Stimulated activated naive CD8-positive, alpha-beta T cell treated with anti-CD3 and anti-CD28 coated beads, Interleukin-15, Interleukin-2, amounts not matched to agents 100 ng/mL and 50 ng/mL, for 24 hours (primary cell): ENCODE results near the gene CREB3L2.
A peak's percentile ranks its signal among the peaks of the same experiment; 100 is the strongest.
"Not testable (repeated sequence)": the region's sequence is repeated elsewhere in the genome, so short reads cannot be mapped to it uniquely, and the experiment has no call there.

Source experiments
- H3K27ac Mint-ChIP-seq: one replicate; pipeline ENCODE4 v1.8.0; 2021; ENCODE audit warnings: mild to moderate bottlenecking, mixed read lengths
- H3K27me3 Mint-ChIP-seq: one replicate; pipeline ENCODE4 v1.8.0; 2021; ENCODE audit warnings: mixed read lengths
- H3K36me3 Mint-ChIP-seq: one replicate; pipeline ENCODE4 v1.8.0; 2021; ENCODE audit warnings: low read depth, mixed read lengths
- H3K4me1 Mint-ChIP-seq: one replicate; pipeline ENCODE4 v1.8.0; 2021; ENCODE audit warnings: low read depth, mixed read lengths
- H3K4me3 Mint-ChIP-seq: one replicate; pipeline ENCODE4 v1.8.0; 2021; ENCODE audit warnings: mild to moderate bottlenecking, mixed read lengths
- H3K9me3 Mint-ChIP-seq: one replicate; pipeline ENCODE4 v1.8.0; 2021; ENCODE audit warnings: mixed read lengths

The CREB3L2 gene

DNA sequence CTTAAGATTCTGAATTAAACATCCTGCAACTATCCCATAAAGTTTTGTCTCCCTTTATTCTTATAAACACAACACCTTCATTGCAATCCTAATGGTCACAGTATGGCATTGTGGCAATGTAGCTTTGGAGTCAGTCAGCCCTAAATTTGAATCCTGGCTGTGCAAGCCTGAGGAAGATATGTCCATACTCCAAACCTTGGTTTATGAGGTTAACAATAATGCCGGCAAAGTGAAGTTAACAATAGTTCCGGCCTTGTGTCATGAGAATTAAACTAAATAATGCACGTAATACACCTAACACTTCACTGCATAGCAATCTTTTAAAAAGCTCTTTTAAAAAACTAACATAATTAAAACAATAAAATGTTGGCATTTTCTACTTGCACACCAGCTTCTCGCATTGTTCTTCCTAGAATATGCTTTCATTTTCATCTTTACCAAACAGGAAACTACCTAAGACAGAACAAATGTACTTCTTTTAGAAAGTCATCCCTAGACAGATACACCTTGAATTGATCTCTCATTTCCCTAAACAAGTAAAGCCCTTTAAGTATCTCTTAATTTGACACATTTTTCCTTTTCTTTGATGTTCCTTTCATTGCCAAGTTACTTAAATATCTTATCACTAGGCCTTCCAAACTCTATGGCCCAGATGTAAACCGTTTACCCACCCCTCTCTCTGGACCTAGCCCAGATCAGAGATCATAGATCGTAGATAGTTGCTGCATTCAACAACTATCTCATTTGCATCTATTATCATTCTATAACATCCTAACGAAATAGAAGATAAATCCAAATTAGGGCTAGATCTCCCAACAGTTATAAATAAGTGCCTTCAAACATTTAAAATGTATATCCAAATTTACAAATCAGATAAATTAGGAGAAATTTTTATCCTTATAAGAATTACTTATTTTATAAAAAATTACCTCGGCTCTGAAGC, 66.7 kb downstream of the CREB3L2 start:
- Mint-ChIP-seq H3K27ac (peak overlapping the region; percentile 79), H3K4me3 (peak overlapping the region; percentile 67), H3K4me1 (peaks cover 39% of the 10 kb centered on the region), H3K27me3 (no peaks in the 10 kb centered on the region), H3K9me3 (no peaks in the 10 kb centered on the region), H3K36me3 (peaks cover 8% of the 10 kb centered on the region)

DNA sequence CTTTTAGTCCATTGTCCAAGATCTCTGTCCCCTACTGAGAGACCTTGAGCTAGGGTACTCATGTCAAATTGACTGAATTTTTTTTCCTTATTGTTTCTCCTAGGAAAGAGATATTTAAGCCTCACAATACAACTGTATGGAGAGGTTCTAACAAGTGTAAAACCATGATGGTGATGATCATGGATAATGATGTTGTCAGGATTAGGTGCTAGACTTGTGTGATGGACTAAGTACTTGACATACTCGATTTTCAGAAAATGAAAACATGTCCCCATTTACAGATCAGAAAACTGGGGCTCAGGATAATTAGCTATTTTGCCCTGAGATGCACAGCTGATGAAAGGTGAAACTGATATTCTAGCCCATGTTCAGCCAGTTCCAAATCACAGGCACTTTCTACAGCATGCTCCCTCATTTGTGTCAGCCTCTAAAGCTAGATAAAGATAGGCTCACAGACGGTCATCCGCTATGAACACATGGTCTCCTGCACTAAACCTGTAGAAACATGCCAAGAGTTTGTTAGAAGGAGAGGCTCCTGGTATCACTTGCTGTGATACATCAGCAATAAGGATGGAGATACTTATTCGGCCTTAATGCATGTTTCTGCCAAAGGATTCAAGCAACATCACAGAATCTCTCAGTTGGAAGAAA, 67.6 kb downstream of the CREB3L2 start:
- Mint-ChIP-seq H3K4me1 (peaks cover 39% of the 10 kb centered on the region), H3K4me3 (peak overlapping the region; percentile 64), H3K27ac (peak overlapping the region; percentile 79), H3K9me3 (no peaks in the 10 kb centered on the region), H3K36me3 (peaks cover 8% of the 10 kb centered on the region), H3K27me3 (no peaks in the 10 kb centered on the region)

DNA sequence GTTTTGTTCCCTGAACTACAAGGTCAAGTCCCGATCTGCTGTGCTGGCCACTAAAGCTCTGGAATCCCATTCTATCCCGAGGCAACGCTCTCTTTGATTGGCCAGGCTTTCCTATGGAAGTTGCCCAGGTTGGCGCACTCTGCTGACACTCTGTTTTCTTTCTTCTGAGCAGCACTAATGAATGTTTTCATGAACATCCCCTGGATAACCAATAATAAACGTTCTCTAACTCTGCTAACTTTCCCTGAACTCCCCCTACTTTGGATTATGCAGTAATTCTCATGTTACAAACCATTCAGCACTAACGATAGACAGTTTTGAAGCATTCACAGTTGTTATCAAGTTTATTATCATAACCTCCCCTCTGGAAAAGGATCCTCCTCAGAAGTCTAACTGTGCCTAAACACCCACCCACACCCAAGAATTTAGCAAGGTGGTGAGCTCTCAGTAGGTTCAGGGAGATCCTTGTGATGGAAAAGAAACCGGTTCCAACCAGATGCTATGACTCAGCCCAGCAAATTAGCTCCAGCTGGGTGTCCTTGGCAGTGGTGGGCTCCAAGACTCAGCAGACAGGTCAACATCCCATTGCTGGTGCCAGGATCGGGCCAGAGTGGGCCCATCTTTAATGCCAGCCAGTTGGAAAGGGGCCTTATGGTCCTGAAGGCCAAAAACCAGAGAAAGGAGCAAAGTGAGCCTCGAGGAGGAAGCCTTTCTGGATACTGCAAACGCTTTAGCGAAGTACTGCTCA, 68.4 kb downstream of the CREB3L2 start:
- no peaks in the 10 kb centered on the region for H3K27me3 Mint-ChIP-seq
- peaks cover 8% of the 10 kb centered on the region for H3K36me3 Mint-ChIP-seq
- peaks cover 39% of the 10 kb centered on the region for H3K4me1 Mint-ChIP-seq
- H3K4me3 Mint-ChIP-seq, result no peak overlapping the region
- H3K9me3 Mint-ChIP-seq, result no peaks in the 10 kb centered on the region
- H3K27ac Mint-ChIP-seq, result no peak overlapping the region

DNA sequence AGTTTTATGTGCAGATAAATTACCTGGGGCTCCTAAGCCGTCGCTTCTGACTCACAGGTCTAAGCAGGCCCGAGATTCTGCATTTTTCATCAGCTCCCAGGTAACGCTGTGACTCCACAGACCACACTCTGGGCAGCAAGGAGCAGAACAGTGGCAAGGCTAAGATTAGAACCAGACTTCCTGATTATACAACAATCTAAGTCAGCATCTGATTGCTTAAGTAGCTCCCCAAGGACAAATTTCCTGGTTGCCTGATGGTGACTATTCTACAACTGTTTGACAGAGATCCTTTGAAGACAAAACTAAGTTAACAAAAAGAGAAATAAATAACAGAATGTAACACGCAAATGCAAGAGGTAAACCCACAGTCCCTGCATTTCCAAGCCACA, 69.0 kb downstream of the CREB3L2 start:
- H3K36me3 Mint-ChIP-seq, result peaks cover 11% of the 10 kb centered on the region
- peaks cover 39% of the 10 kb centered on the region for H3K4me1 Mint-ChIP-seq
- no peaks in the 10 kb centered on the region for H3K27me3 Mint-ChIP-seq
- H3K27ac Mint-ChIP-seq, result no peak overlapping the region
- H3K9me3 Mint-ChIP-seq, result no peaks in the 10 kb centered on the region
- H3K4me3 Mint-ChIP-seq, result no peak overlapping the region

DNA sequence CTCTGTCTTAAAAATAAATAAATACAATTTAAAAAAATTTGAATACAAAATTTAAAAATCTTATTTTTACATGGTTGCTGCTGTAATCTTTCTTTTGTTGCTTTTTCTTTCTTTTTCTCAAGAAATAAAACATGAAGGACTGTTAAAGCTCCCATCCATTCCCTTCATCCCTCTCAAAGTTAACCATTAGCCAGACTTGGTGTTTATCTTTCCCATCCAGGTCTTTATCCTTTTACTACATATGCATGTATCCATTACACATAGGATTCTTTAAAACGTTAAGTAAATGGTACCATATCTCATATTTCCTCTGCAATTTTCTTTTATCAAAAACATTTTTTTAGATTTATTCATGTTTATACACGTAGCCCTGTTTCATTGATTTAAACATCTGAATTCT, 70.1 kb downstream of the CREB3L2 start:
- peaks cover 39% of the 10 kb centered on the region for H3K4me1 Mint-ChIP-seq
- no peaks in the 10 kb centered on the region for H3K27me3 Mint-ChIP-seq
- no peak overlapping the region for H3K27ac Mint-ChIP-seq
- peaks cover 20% of the 10 kb centered on the region for H3K36me3 Mint-ChIP-seq
- H3K4me3 Mint-ChIP-seq, result no peak overlapping the region
- H3K9me3 Mint-ChIP-seq, result no peaks in the 10 kb centered on the region

DNA sequence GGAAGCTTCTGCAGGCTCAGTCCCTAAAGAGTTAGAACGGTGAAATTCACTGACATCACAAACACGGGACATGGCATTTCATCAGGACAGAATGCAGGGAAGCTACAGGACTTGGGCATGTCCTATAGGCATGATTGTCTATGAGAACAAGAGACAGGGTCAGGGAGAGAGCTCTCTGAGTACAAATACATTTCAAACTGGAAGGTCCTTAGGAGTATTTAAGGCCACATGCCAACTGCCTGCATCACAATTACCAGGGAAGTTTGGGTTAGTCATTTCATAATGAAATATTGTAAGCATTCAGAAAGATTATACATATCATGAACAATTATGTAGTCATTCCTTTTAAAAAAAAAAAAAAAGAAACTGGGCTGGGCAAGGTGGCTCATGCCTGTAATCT, 71.3 kb downstream of the CREB3L2 start:
- H3K9me3 Mint-ChIP-seq, result no peaks in the 10 kb centered on the region
- H3K4me3 Mint-ChIP-seq, result no peak overlapping the region
- H3K4me1 Mint-ChIP-seq, result peaks cover 28% of the 10 kb centered on the region
- no peaks in the 10 kb centered on the region for H3K27me3 Mint-ChIP-seq
- H3K36me3 Mint-ChIP-seq, result peaks cover 33% of the 10 kb centered on the region
- H3K27ac Mint-ChIP-seq, result no peak overlapping the region

DNA sequence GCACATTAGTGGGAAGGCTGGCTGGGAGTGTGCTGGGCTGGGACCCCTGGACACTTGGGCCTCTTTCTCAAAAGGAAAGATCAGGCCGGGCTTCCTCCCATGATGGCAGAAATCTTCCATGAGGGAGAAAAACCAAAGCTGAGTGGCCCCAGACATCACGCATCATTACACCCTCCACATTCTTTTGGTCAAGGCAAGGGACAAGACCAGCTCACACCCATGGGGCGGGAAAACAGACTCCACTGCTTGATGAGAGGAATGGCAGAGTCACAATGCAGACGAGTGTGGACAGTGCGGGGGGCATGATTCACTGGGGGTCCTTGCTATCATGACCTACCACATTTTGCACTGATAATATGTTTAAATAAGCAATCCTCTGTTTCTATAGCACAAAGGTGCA, 73.3 kb downstream of the CREB3L2 start:
- no peak overlapping the region for H3K27ac Mint-ChIP-seq
- no peaks in the 10 kb centered on the region for H3K9me3 Mint-ChIP-seq
- H3K4me1 Mint-ChIP-seq, result peaks cover 16% of the 10 kb centered on the region
- no peaks in the 10 kb centered on the region for H3K27me3 Mint-ChIP-seq
- peaks cover 49% of the 10 kb centered on the region for H3K36me3 Mint-ChIP-seq
- H3K4me3 Mint-ChIP-seq, result no peak overlapping the region

DNA sequence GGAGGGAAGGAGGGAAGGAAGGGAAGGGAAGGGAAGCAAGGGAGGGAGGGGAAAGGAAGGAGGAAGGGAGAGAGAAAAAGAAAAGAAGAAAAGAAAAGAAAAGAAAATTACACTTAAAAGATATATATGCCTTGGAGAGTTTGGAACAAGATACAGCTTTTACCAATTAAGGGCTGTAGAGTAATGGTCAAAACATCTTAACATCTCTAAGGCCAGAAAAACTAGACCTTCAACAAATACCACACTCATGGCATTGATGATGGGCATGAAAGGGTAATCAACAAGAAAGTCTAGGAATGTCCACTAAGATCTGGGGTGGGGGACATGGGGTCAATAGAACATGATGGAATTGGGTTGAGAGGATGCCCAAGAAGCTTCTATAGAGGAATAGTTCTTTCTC, 74.5 kb downstream of the CREB3L2 start:
- Mint-ChIP-seq H3K27me3 (no peaks in the 10 kb centered on the region), H3K36me3 (peaks cover 49% of the 10 kb centered on the region), H3K4me3 (no peak overlapping the region), H3K27ac (no peak overlapping the region), H3K9me3 (no peaks in the 10 kb centered on the region), H3K4me1 (peaks cover 11% of the 10 kb centered on the region)

DNA sequence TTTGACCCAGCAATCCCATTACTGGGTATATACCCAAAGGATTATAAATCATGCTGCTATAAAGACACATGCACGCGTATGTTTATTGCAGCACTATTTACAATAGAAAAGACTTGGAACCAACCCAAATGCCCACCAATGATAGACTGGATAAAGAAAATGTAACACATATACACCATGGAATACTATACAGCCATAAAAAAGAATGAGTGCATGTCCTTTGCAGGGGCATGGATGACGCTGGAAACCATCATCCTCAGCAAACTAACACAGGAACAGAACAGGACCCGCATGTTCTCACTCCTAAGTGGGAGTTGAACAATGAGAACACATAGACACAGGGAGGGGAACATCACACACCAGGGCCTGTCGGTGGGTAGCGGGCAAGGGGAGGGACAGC, 75.7 kb downstream of the CREB3L2 start:
- not testable (repeated sequence) for H3K27me3 Mint-ChIP-seq

DNA sequence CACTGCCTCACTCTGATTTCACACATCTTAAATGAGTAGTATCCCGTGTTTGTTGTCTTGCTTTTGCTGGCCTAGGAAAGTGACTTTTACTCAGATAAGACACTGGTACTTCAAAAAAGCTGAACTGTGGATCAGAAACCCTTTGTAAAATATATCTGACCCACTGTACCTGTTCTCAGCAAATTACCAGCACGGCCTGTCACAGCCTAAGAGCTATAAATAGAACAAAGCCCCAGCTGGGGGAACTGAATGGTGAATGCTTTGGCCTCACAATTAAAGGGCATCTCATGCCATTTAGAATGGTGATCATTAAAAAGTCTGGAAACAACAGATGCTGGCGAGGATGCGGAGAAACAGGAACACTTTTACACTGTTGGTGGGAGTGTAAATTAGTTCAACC, 76.1 kb downstream of the CREB3L2 start:
- peaks cover 55% of the 10 kb centered on the region for H3K36me3 Mint-ChIP-seq
- no peak overlapping the region for H3K27ac Mint-ChIP-seq
- H3K9me3 Mint-ChIP-seq, result no peaks in the 10 kb centered on the region
- peaks cover 25% of the 10 kb centered on the region for H3K4me1 Mint-ChIP-seq
- no peak overlapping the region for H3K4me3 Mint-ChIP-seq
- H3K27me3 Mint-ChIP-seq, result no peaks in the 10 kb centered on the region

More for the DNA sequence above, 75.7 kb downstream of the CREB3L2 start:
- H3K9me3 Mint-ChIP-seq, H3K4me3 Mint-ChIP-seq, H3K27ac Mint-ChIP-seq: not testable (repeated sequence)
- Mint-ChIP-seq H3K4me1 (peaks cover 21% of the 10 kb centered on the region), H3K36me3 (peaks cover 51% of the 10 kb centered on the region)

DNA sequence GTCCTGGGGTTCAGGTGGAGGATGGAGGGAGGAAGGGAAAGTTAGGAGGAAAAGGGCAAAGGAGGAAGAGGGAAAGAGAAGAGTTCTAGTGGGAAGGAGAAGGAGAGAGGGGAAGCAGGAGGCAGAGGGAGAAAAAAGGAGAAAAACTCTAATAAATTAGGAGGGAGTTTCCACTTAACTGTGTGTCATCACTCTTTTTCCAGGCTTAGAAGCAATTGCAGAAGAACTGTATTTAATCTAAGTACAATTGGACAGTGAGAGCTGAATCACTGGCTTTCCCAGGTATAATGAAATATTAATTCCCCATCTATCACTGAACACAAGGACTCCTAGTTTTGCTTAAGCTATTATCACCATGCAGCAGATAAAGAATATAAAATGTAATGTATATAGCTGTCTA, 76.8 kb downstream of the CREB3L2 start:
- Mint-ChIP-seq H3K36me3 (peaks cover 58% of the 10 kb centered on the region), H3K27ac (peak overlapping the region; percentile 70), H3K9me3 (no peaks in the 10 kb centered on the region), H3K4me1 (peaks cover 27% of the 10 kb centered on the region), H3K27me3 (no peaks in the 10 kb centered on the region), H3K4me3 (no peak overlapping the region)

DNA sequence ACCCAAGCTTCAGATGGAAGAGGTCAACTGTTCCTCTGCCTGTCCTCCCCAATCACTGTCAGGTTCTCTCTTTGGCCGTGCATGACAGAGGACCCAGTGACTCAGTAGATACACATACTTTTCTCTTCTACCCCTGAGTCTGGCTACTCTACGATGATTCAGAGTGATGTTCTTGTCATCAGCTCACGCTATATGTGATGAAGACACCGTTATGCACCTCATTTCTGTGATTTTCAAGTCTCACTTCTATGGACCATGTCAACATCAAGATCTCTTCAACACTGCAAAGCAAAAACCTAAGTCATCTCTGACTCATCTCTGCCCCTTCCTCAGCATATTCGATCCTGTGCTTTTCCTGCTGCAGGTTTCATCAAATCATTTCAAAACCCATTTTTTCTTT, 78.5 kb downstream of the CREB3L2 start:
- Mint-ChIP-seq H3K4me1 (peaks cover 27% of the 10 kb centered on the region), H3K27ac (no peak overlapping the region), H3K36me3 (peaks cover 61% of the 10 kb centered on the region), H3K4me3 (no peak overlapping the region), H3K27me3 (no peaks in the 10 kb centered on the region), H3K9me3 (no peaks in the 10 kb centered on the region)

DNA sequence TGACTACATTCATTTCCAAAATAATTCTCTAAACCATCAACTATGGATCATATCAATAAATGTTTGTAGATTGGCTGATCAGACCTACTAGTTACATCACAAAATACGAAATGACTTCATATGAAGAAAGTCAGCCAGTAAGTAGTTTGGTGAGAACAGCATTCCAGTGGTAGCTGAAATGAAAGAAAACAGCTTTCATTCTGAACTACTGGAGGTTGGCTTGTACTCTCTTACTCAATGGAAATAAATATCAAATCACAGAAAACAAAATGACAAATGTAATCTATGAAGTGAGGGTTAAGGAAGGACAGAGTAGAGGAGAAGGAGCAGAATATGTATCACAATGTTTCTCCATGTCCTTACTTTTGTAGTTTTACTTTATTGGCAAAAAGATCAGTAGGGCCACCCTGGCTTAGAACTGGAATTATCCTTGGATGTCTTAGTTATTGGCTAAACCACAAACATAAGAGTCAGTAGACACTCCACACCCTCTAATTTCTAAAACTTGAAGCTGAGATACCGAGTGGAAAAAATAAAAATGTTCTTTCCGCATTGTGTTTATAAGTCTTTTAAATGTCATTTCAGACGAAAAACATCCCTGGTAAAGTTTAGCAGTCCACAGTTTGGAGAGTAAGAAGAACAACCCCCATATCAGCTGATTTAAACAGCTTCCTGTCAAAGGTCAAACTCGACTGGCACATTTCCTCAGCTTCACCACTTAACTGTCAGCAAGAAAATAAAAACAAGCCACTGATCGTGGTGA, 81.1 kb downstream of the CREB3L2 start:
- H3K27ac Mint-ChIP-seq, result peak overlapping the region; percentile 52
- no peaks in the 10 kb centered on the region for H3K9me3 Mint-ChIP-seq
- H3K27me3 Mint-ChIP-seq, result no peaks in the 10 kb centered on the region
- peaks cover 42% of the 10 kb centered on the region for H3K36me3 Mint-ChIP-seq
- H3K4me1 Mint-ChIP-seq, result peaks cover 31% of the 10 kb centered on the region
- H3K4me3 Mint-ChIP-seq, result no peak overlapping the region

DNA sequence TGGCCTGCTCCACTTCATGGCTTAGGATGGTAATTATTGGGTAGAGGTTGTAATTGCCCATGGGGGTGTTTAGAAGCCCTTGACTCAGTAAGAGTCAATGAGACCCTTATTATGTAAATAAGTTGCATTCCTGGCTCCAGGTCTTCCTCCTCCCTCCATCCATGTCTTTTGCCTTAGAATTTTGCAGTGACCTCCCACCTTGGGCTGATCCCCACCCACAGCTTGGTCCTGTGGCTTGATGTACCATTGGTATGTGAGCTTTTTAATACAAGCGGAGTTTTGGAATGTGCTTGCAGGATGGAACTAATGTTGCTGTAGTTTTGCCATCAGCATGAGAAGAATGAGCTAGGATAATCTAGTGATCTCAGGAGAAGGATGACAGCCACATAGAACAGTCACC, 81.9 kb downstream of the CREB3L2 start:
- Mint-ChIP-seq H3K27me3 (no peaks in the 10 kb centered on the region), H3K4me3 (no peak overlapping the region), H3K36me3 (peaks cover 38% of the 10 kb centered on the region), H3K27ac (no peak overlapping the region), H3K4me1 (peaks cover 31% of the 10 kb centered on the region), H3K9me3 (no peaks in the 10 kb centered on the region)
